ENCODE results near the gene JAG2.

The JAG2 gene

DNA sequence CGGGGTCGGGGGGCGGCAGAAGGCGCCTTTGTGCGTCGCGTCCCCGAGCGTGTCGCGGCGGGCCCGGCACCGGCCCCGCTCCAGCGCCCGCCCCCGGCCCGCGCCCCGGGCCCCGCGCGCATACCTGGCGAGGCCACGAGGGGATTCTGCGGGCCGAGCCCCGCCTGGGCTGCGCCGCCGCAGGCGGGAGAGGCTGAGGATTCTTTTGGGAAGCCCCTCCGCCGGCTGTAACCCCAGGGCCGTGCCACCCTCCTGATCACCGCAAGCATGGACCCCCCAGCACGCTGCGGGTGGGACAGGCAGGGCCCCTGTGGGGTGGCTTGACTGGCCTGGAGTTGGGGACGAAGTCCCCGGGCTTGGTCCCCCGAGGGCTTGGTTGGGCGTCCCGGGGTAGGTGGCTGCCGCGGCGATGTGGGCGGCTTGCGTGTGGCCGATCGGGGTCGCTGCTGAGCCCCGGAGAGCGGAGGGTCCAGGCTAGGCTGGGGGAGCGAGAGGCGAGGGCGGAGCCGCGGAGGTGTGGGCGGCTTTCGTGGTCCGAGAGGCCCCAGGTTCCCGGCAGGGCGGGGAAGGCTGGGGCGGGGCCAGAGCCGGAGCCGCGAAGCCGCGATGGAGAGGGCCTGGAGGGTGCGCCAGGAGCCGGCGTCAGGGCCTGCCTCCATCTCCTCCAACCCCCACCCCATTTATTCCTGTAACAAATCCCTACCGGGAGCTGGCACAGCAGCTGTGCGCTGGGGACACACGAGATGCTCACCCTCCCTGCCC, 75.0 kb downstream of the JAG2 start:
- no peak for TF ChIP-seq SPI1 (IDR thresholded peaks at IDR 0.05; ENCODE audit: borderline replicate concordance, low read depth)
- TF ChIP-seq, protein P1, sequence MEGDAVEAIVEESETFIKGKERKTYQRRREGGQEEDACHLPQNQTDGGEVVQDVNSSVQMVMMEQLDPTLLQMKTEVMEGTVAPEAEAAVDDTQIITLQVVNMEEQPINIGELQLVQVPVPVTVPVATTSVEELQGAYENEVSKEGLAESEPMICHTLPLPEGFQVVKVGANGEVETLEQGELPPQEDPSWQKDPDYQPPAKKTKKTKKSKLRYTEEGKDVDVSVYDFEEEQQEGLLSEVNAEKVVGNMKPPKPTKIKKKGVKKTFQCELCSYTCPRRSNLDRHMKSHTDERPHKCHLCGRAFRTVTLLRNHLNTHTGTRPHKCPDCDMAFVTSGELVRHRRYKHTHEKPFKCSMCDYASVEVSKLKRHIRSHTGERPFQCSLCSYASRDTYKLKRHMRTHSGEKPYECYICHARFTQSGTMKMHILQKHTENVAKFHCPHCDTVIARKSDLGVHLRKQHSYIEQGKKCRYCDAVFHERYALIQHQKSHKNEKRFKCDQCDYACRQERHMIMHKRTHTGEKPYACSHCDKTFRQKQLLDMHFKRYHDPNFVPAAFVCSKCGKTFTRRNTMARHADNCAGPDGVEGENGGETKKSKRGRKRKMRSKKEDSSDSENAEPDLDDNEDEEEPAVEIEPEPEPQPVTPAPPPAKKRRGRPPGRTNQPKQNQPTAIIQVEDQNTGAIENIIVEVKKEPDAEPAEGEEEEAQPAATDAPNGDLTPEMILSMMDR (IDR thresholded peaks at IDR 0.05; ENCODE audit: insufficient read depth, low read length), result peak; percentile 2
- TF ChIP-seq, protein P2, sequence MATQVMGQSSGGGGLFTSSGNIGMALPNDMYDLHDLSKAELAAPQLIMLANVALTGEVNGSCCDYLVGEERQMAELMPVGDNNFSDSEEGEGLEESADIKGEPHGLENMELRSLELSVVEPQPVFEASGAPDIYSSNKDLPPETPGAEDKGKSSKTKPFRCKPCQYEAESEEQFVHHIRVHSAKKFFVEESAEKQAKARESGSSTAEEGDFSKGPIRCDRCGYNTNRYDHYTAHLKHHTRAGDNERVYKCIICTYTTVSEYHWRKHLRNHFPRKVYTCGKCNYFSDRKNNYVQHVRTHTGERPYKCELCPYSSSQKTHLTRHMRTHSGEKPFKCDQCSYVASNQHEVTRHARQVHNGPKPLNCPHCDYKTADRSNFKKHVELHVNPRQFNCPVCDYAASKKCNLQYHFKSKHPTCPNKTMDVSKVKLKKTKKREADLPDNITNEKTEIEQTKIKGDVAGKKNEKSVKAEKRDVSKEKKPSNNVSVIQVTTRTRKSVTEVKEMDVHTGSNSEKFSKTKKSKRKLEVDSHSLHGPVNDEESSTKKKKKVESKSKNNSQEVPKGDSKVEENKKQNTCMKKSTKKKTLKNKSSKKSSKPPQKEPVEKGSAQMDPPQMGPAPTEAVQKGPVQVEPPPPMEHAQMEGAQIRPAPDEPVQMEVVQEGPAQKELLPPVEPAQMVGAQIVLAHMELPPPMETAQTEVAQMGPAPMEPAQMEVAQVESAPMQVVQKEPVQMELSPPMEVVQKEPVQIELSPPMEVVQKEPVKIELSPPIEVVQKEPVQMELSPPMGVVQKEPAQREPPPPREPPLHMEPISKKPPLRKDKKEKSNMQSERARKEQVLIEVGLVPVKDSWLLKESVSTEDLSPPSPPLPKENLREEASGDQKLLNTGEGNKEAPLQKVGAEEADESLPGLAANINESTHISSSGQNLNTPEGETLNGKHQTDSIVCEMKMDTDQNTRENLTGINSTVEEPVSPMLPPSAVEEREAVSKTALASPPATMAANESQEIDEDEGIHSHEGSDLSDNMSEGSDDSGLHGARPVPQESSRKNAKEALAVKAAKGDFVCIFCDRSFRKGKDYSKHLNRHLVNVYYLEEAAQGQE (IDR thresholded peaks at IDR 0.05; ENCODE audit: insufficient replicate concordance, low read depth), result no peak
- TF ChIP-seq GABPA (IDR thresholded peaks at IDR 0.05; ENCODE audit: low read depth), result no peak
- TF ChIP-seq POLR2AphosphoS5 (IDR thresholded peaks at IDR 0.05; ENCODE audit: low read depth), result no peak
- Histone ChIP-seq H3K27ac (replicated peaks) (no peak overlapping the region), H3K4me3 (replicated peaks; ENCODE audit: insufficient read depth, low read length) (peak overlapping the region; percentile 37), H3K27me3 (ENCODE audit: insufficient read depth, poor library complexity, severe bottlenecking) (peaks cover 25% of the 10 kb centered on the region)
- peak in 1 of 2 experiments; percentile 35 for DNase-seq (ENCODE audit: low read depth in 1 of 2, low spot score in 1 of 2)

DNA sequence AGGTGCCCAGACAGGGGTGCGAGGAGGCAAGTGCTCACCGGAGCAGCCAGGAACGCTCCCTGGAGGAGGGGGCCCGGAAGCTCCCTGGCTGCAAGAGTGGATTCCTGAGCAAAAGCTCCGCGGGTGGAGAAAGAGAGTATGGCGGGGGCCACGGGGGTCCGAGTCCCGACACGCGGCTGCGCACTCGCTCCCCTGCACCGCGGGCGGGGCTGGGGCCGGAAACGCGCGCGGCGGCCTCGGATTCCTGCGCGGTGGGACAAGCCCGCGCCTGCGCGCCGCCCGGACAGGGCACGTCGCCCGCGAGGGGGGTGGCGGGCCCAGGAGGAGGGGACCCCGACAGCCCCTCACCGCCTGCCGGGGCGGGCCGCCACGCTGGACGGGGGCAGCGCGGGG, 75.5 kb downstream of the JAG2 start:
- Histone ChIP-seq H3K27ac (replicated peaks) (no peak overlapping the region), H3K27me3 (ENCODE audit: insufficient read depth, poor library complexity, severe bottlenecking) (peaks cover 31% of the 10 kb centered on the region), H3K4me3 (replicated peaks; ENCODE audit: insufficient read depth, low read length) (peak overlapping the region; percentile 19)
- no peak for DNase-seq (ENCODE audit: low read depth in 1 of 2, low spot score in 1 of 2)
- TF ChIP-seq, protein P2 (IDR thresholded peaks at IDR 0.05; ENCODE audit: insufficient replicate concordance, low read depth), result no peak

DNA sequence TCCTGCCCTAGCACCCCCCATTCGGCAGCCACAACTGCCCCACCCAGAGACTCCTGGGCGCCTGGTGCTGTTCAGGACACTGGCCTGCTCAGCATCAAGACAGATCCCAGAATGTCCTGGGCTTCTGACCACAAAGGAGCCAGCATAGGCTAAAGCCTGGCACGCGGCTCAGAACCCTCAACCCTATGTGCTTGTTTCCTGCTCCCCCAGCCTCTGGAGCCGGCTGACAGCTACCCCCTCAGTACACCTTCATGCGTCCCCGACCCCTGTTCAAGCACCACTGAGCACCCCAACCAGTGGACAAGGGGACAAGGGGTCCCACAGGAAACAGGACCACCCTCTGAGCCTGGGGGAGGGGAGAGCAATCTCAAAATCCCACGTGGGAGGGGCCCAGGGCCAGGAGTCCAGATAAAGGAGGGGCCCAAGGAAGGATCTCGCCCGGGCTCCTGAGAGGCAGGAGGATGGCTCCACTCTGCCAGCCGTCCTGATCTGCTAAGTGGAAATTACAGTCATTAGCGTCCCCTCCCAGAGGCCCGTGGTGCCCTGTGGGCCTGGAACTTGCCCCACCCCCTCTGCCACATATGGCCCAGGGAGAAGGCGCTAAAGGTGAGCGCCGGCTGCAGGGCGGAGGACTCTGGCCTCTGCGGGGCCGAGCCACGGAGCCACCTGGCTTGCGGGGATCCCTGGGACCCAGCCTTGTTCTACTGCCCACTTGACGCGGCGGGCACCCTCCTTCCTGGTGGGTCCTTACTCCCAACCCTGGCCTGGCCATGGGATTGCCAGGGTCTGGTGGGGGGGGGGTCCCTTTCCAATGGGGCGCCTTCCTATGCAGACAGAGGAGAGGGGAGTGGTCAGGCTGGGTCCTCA, 76.2 kb downstream of the JAG2 start:
- DNase-seq (ENCODE audit: low read depth in 1 of 2, low spot score in 1 of 2), result no peak
- peak overlapping the region; percentile 19 for H3K4me3 ChIP-seq (replicated peaks; ENCODE audit: insufficient read depth, low read length)
- H3K27ac ChIP-seq (replicated peaks), result no peak overlapping the region
- peaks cover 35% of the 10 kb centered on the region for H3K27me3 ChIP-seq (ENCODE audit: insufficient read depth, poor library complexity, severe bottlenecking)
- TF ChIP-seq POLR2AphosphoS5 (IDR thresholded peaks at IDR 0.05; ENCODE audit: low read depth) (no peak), GABPA (IDR thresholded peaks at IDR 0.05; ENCODE audit: low read depth) (no peak), SPI1 (IDR thresholded peaks at IDR 0.05; ENCODE audit: borderline replicate concordance, low read depth) (no peak)
- TF ChIP-seq, protein P1 (IDR thresholded peaks at IDR 0.05; ENCODE audit: insufficient read depth, low read length), result no peak
- TF ChIP-seq, protein P2 (IDR thresholded peaks at IDR 0.05; ENCODE audit: insufficient replicate concordance, low read depth), result no peak

Measured in HL-60 (cell line).